OCI-M1 (cell line): Measurements from ENCODE around the gene IL13RA1.
A peak's percentile ranks its signal among the peaks of the same experiment; 100 is the strongest.
"Not testable (repeated sequence)": the region's sequence is repeated elsewhere in the genome, so short reads cannot be mapped to it uniquely, and the experiment has no call there.

Experiments used
- DNase-seq: peaks from one replicate; lab custom pipeline; 2025; lab: John Stamatoyannopoulos, UW

IL13RA1 gene

GRCh38 chrX:118726887-118727685 is at the start of gene IL13RA1:
Gene IL13RA1, plus strand, starts transcription at chrX:118727606. Its CDS starts 33 bp downstream, at chrX:118727639.
- DNase-seq = peak; percentile 82

DNA sequence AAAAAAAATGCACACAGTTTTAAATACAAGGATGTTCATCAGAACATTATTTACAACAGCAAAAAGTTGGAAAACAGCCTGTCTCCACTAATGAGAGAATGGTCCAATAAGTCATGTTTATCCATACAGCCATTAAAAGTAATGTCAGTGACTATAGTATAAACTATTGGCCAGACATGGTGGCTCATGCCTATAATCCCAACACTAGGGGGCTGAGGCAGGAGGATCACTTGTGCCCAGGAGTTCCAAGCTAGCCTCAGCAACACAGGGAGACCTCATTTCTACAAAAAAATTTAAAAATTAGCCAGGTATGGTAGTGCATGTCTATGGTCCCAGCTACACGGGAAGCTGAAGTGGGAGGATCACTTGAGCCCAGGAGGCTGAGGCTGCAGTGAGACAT is 48.1 kb upstream of the IL13RA1 start:
- DNase-seq = no peak

DNA sequence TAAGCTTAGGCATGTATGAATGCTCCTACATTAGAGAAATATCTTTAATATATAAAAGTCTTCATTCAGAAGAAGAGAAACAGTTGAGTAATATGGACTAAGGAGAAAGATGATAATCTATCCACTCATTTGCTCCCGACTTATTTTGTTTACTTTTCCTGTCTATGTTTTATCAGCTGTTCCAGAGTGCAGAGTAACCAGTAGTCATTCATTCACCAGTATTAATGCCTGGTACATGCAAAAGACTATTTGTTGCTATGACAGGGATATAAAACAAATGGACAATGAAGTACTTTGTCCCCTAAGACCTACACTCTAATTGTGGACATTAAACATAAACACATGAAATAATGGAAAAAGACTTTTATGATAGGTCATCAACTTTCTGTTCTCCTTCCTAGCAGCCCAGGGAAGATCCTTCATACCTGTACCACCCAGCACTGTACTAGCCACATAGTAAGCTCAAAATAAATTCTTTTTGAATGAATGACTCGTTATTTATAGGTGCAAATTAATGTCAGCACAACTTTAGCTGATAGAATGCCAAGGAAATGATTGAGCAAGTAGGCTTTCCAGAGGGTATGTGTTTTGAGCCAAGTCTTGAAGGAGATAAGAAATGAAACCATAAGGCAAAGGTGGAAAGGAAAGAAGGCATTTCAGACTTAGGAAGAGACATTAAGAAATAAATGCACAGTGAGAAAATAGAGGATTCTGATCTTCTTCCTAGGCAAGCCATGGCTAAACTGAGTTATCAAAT is 45.0 kb upstream of the IL13RA1 start:
- DNase-seq = no peak

DNA sequence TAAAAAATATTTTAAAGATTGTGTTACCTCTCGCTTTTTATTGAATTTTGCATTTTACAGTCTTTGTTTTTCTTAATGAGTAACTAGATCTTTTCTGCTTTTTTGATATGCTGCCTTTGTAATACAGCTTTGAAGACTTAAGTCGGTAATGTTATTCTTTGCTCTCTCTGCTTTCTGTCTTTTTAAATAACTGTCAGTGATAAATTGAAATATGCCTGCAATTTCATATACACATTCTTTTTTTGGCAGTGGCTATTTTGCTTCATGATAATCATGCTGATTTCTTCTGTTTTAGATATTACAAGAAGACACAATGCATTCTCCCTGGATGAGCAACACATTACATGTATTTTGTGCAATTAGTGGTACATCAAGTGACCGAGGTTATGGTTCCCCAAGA is 42.0 kb upstream of the IL13RA1 start:
- DNase-seq = no peak

- DNase-seq = no peak
These were observed 38.5 kb upstream of the IL13RA1 start for GRCh38 chrX:118688935-118689334.

GRCh38 chrX:118693843-118694242 is 33.6 kb upstream of the IL13RA1 start:
- no peak for DNase-seq

- DNase-seq = no peak
These were observed 32.8 kb upstream of the IL13RA1 start for GRCh38 chrX:118694638-118695037.

- peak; percentile 58 for DNase-seq
These were observed 28.8 kb upstream of the IL13RA1 start for GRCh38 chrX:118698516-118699170.

- DNase-seq = no peak
These were observed 24.7 kb upstream of the IL13RA1 start for GRCh38 chrX:118702741-118703140.

- no peak for DNase-seq
These were observed 20.7 kb upstream of the IL13RA1 start for GRCh38 chrX:118706681-118707080.

DNA sequence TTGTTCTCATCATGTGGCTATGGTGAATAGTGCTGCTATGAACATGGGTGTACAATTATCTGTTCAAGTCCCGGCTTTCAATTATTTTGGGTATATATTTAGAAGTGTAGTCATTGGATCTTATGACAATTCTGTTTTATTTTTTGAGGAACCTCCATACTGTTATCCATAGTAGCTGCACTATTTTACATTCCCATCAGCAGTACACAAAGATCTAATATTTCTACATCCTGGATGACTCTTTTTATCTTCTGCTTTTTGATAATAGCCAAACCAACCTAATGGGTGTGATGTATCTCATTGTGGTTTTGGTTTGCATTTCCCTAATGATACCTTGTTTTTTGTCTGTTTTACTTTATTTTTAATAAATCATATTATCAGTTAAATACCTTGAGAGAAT is 12.9 kb upstream of the IL13RA1 start:
- DNase-seq = no peak

GRCh38 chrX:118715917-118716316 is 11.5 kb upstream of the IL13RA1 start:
- DNase-seq = not testable (repeated sequence)

DNA sequence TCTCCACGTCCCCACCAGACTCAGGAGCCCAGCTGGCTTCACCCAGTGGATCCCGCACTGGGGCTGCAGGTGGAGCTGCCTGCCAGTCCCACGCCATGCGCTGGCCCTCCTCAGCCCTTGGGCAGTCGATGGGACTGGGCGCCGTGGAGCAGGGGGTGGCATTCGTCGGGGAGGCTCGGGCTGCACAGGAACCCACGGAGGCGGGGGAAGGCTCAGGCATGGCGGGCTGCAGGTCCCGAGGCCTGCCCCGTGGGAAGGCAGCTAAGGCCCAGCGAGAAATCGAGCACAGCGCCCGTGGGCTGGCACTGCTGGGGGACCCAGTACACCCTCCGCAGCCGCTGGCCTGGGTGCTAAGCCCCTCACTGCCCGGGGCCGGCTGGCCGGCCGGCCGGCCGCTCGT is 10.6 kb upstream of the IL13RA1 start:
- DNase-seq = not testable (repeated sequence)

DNA sequence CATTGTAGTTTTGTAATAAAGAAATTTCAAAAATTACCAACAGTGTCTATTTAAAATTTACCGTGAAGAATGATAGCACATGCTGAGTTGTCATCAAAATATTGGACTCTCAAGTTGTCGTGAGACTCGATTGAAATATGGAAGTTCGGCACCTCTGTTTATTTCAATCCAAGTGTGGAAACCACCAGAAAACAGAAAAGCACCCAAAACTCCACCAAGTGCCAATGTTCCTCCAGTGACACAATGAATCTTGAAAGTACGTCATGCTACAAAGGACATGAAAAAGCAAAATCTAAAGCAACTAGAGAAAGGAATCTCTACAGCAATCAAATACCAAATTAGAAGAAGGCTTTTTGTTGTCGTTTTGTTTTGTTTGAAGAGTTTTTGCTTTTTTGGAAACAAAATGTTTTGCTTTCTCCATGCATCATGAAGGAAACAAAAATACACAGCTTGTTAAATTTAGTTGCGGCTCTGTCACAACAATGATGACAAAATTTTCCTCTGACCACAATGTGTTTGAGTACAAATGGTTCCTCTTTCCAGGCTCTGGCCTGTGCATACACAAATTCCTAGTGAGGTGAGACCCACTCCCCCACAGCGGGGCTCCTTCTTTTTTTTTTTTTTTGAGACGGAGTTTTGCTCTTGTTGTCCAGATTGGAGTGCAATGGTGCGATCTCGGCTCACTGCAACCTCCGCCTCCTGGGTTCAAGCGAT is 9.6 kb upstream of the IL13RA1 start:
- no peak for DNase-seq

DNA sequence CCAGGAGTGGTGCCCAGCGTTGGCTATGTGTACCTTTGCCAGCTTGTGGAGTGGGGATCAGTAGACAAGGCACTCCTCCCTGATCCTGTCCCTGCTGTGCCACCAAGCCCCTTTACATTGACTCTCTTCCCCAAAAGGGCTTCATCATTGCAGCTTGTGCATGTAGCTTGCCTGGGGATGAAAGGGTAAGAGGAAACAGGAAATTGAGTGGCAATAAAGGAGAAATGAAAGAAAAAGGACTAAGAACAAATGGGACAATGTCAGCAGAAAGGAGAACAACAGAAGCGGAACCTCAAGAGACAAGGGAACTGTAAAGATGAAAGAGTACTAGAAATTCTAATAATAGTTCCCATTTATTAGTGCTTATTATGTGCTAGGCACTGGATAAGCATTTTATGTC is 8.7 kb upstream of the IL13RA1 start:
- DNase-seq = no peak

- no peak for DNase-seq
These were observed 7.2 kb upstream of the IL13RA1 start for GRCh38 chrX:118720058-118720707.

- DNase-seq = no peak
These were observed 4.0 kb upstream of the IL13RA1 start for GRCh38 chrX:118723376-118723775.

GRCh38 chrX:118724365-118724764 is 3.0 kb upstream of the IL13RA1 start:
- DNase-seq = peak; percentile 46

- DNase-seq = peak; percentile 84
These were observed 2.6 kb upstream of the IL13RA1 start for GRCh38 chrX:118724775-118725174.

DNA sequence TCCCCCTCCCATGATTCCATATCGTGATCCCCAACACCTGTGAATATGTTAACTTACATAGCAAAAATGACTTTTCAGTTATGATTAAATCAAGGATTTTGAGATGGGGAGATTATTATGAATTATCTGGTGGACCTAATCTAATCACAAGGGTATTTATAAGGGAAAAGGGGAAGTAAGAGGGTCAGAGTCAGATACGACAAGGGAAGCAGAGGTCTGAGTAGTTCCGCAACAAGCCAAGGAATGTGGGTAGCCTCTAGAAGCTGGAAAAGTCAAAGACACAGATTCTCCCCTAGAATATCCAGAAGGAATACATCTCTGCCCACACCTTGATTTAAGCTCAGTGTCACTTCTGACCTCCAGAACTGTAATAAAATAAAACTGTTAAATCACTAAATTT is 1.0 kb upstream of the IL13RA1 start:
- DNase-seq = peak; percentile 22

GRCh38 chrX:118727686-118728339 is 407 bp downstream of the IL13RA1 start:
- peak; percentile 7 for DNase-seq
